SK-N-MC (cell line): Measurements from ENCODE around the gene SMYD4.
A peak's percentile ranks its signal among the peaks of the same experiment; 100 is the strongest.
"Not testable (repeated sequence)": the region's sequence is repeated elsewhere in the genome, so short reads cannot be mapped to it uniquely, and the experiment has no call there.

Experiments
- DNase-seq: peaks from one replicate; pipeline ENCODE4 v3.0.0-alpha.2; 2011; ENCODE audit warnings: low read depth, low spot score
- H3K27ac ChIP-seq: fragments of 200-600 bp; sonication (generic); 2 replicates; pipeline ENCODE4 v1.5.1; 2016; ENCODE audit warnings: mixed run types
- H3K36me3 ChIP-seq: fragments of 200-600 bp; sonication (generic); 2 replicates; pipeline ENCODE4 v1.6.1; 2017; ENCODE audit warnings: antibody characterized with exemption, low read length, mixed read lengths; ENCODE audit not compliant: insufficient read depth
- H3K4me3 ChIP-seq: fragments of 200-600 bp; sonication (generic); 2 replicates; pipeline ENCODE4 v1.5.1; 2016
- H3K9ac ChIP-seq: fragments of 200-600 bp; sonication (generic); 2 replicates; pipeline ENCODE4 v1.8.0; 2017; ENCODE audit warnings: mixed run types, mixed read lengths; ENCODE audit not compliant: insufficient read length
- H3K9me3 ChIP-seq: fragments of 200-600 bp; sonication (generic); 2 replicates; pipeline ENCODE4 v1.6.1; 2017; ENCODE audit warnings: low read depth, mild to moderate bottlenecking, antibody characterized with exemption, low read length, moderate library complexity, mixed read lengths
- EZH2 ChIP-seq: fragments of 200-600 bp; sonication (generic); IDR thresholded peaks from one replicate; pipeline ENCODE4 v1.6.1; 2017; ENCODE audit warnings: antibody characterized with exemption
- FOXP2 ChIP-seq: optimal IDR thresholded peaks from 2 replicates; pipeline ENCODE3; 2011; ENCODE audit warnings: mild to moderate bottlenecking, moderate library complexity; ENCODE audit not compliant: insufficient read depth; ENCODE audit errors: extremely low read length, control extremely low read depth
- POLR2AphosphoS5 ChIP-seq: IDR thresholded peaks from 2 replicates; pipeline ENCODE4 v1.6.1; 2012; ENCODE audit warnings: mild to moderate bottlenecking, low read depth, low read length, borderline replicate concordance

The SMYD4 gene

DNA sequence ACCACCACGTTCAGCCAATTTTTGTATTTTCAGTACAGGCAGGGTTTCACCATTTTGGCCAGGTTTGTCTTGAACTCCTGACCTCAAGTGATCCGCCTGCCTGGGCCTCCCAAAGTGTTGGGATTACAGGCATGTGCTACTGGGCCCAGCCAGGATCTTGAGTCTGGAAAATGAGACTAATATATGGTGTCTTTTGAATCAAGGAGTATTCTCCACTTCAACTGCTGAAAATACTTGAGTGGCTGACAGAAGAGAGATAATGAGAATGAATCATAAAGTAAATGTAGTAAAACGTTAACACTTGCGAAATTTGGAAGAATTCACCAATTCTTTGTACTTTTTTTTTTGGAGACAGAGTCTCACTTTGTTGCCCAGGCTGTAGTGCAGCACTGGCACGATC lies 16.6 kb downstream of the SMYD4 start:
- H3K9ac ChIP-seq, result no peak overlapping the region
- H3K27ac ChIP-seq, result no peak overlapping the region
- H3K9me3 ChIP-seq, result no peaks in the 10 kb centered on the region
- no peak for DNase-seq
- H3K4me3 ChIP-seq, result no peak overlapping the region
- TF ChIP-seq FOXP2 (no peak), POLR2AphosphoS5 (no peak), EZH2 (no peak)
- peaks cover 31% of the 10 kb centered on the region for H3K36me3 ChIP-seq

DNA sequence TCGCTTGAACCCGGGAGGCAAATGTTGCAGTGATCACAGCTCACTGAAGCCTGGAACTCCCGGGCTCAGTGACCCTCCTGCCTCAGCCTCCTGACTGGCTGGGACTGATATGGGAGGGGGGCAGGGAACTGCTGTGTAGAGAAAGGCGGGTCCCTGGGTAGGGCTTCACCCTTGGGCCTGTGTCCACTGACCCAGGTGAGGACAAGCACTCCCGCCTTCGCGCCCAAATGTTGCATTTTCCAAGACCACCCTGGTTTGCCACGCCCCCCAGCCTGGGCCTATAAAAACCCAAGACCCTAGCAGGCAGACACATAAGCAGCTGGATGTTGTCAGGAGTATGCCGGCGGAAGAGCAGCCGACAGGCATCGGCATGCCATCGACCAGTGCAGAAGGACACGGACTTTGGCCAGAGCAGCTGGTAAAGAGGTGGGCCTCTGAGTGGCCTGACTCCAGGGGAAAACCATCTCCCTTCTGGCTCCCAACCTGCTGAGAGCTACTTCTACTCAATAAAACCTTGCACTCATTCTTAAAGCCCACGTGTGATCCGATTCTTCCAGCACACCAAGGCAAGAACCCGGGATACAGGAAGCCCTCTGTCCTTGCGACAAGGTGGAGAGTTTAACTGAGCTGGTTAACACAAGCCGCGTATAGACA lies 19.1 kb downstream of the SMYD4 start:
- Histone ChIP-seq H3K36me3 (peaks cover 35% of the 10 kb centered on the region), H3K9me3 (no peaks in the 10 kb centered on the region), H3K4me3 (no peak overlapping the region), H3K27ac (no peak overlapping the region), H3K9ac (no peak overlapping the region)
- no peak for TF ChIP-seq FOXP2
- no peak for TF ChIP-seq POLR2AphosphoS5
- no peak for TF ChIP-seq EZH2
- no peak for DNase-seq

DNA sequence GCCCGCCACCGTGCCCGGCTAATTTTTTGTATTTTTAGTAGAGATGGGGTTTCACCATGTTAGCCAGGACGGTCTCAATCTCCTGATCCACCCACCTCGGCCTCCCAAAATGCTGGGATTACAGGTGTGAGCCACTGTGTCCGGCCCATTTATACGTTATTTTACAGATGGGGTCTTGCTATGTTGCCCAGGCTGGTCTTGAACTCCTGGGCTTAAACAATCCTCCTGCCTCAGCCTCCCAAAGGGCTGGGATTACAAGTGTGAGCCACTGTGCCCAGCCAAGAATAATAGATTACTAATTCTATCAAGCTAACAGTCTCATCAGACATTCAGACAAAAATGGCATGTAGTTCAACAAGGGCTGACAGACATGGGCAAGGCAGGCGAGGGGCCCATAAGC lies 19.9 kb downstream of the SMYD4 start:
- H3K9ac ChIP-seq, H3K27ac ChIP-seq, DNase-seq, H3K4me3 ChIP-seq, H3K9me3 ChIP-seq: not testable (repeated sequence)
- peaks cover 37% of the 10 kb centered on the region for H3K36me3 ChIP-seq

DNA sequence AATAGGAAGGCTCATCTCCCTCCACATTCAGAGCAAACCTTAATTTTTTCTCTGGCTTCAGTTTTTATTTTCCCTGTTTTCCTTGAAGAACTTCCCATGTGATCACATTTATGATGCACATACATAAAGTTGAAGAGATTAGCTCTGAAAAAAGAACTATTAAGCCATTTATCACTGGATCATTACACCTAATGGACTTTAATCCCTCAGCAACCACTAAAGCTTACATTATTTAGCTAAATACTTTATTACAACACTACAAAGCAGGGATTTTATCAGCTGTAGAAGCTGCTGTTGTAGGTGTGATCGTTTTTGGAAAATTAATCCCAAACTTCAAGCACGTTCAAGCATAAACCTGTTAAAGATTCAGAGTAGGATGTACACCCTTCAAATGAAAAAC lies 21.1 kb downstream of the SMYD4 start:
- no peak overlapping the region for H3K4me3 ChIP-seq
- TF ChIP-seq FOXP2 (no peak), EZH2 (no peak), POLR2AphosphoS5 (no peak)
- peaks cover 42% of the 10 kb centered on the region for H3K36me3 ChIP-seq
- DNase-seq, result no peak
- H3K9ac ChIP-seq, result peak overlapping the region; percentile 51
- H3K27ac ChIP-seq, result peak overlapping the region; percentile 67
- H3K9me3 ChIP-seq, result no peaks in the 10 kb centered on the region

DNA sequence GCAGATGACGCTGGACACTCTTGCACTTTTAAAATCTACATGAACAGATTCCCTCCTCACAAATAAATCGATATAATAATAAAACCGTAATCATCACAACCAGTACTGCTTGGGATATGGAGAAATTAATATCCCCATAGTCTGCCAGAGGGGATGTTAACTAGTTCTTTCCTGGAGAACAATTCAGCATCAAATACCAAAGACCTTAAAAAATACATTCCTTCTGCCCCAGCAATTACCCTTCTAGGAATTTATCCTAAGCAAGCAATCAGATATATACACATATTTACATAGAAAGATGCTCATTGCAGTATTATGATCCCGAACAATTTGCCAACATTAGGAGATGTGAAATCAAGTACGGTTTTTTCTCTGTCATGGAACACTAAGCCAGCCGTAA lies 21.8 kb downstream of the SMYD4 start:
- H3K9ac ChIP-seq, result no peak overlapping the region
- H3K9me3 ChIP-seq, result no peaks in the 10 kb centered on the region
- peaks cover 37% of the 10 kb centered on the region for H3K36me3 ChIP-seq
- no peak overlapping the region for H3K27ac ChIP-seq
- no peak for DNase-seq
- TF ChIP-seq POLR2AphosphoS5, result no peak
- no peak for TF ChIP-seq FOXP2
- no peak for TF ChIP-seq EZH2
- H3K4me3 ChIP-seq, result no peak overlapping the region

DNA sequence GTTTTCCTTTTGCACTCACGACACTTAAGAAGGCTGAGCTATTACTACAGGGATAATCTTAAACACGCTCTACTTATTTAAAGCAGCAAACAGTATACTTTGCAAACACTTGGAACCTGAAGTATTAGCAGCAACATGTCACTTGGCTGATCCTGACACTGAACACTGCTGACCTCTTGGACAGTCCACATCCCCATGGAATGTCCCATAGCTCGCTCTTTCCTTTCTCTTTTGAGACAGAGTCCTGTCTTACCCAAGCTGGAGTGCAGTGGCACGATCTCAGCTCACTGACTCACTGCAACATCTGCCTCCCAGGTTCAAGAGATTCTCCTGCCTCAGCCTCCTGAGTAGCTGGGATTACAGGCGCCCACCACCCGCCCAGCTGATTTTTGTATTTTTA lies 26.4 kb downstream of the SMYD4 start:
- no peaks in the 10 kb centered on the region for H3K9me3 ChIP-seq
- DNase-seq, result no peak
- no peak overlapping the region for H3K9ac ChIP-seq
- H3K4me3 ChIP-seq, result no peak overlapping the region
- peaks cover 31% of the 10 kb centered on the region for H3K36me3 ChIP-seq
- no peak overlapping the region for H3K27ac ChIP-seq
- TF ChIP-seq POLR2AphosphoS5 (no peak), EZH2 (no peak), FOXP2 (no peak)

DNA sequence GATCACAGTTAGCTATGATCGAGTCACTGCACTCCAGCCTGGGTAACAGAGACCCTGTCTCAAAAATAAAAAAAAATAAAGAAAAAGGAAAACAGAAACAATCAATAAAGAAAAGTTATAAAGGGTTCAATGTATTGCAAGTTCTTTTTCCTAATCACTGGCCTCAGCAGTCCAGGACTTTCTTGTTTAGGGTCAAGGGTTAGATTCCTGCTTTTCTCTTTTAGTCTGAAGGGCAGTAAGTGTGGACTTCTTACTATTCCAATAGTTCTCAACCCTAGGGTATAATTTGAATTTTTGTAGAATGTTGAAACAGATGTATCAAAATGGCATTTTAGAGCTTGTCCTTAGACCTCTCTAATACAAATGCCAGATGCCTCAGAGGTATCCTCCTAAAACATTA lies 27.3 kb downstream of the SMYD4 start:
- peaks cover 26% of the 10 kb centered on the region for H3K36me3 ChIP-seq
- H3K4me3 ChIP-seq, result no peak overlapping the region
- no peak for DNase-seq
- no peak overlapping the region for H3K27ac ChIP-seq
- H3K9ac ChIP-seq, result no peak overlapping the region
- H3K9me3 ChIP-seq, result no peaks in the 10 kb centered on the region
- no peak for TF ChIP-seq POLR2AphosphoS5
- no peak for TF ChIP-seq FOXP2
- TF ChIP-seq EZH2, result no peak

DNA sequence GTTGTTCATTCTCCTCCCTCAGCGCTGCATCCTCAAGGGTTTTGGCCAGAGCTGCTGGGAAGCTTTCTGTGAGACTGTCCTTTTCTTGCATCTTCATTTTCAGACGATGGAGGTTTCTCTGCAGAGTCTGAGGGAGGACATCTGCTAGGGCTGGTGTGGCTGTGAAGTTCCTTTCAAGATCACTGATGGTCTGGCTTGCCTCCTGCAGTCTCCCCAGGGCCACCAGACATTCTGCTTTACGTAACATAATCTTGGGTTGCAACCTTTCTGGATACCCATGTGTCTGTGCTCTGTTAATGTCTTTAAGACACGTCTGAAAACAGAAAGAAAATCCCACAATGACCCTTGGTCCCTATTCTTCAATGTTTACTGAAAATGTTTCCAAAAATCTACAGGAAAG lies 29.0 kb downstream of the SMYD4 start:
- no peak for DNase-seq
- H3K4me3 ChIP-seq, result no peak overlapping the region
- peaks cover 28% of the 10 kb centered on the region for H3K36me3 ChIP-seq
- no peak overlapping the region for H3K9ac ChIP-seq
- 0 out of 2 replicates have a peak overlapping the region, but pooled peaks have one; percentile 36 for H3K27ac ChIP-seq
- H3K9me3 ChIP-seq, result no peaks in the 10 kb centered on the region
- TF ChIP-seq FOXP2, result no peak
- no peak for TF ChIP-seq POLR2AphosphoS5
- no peak for TF ChIP-seq EZH2

DNA sequence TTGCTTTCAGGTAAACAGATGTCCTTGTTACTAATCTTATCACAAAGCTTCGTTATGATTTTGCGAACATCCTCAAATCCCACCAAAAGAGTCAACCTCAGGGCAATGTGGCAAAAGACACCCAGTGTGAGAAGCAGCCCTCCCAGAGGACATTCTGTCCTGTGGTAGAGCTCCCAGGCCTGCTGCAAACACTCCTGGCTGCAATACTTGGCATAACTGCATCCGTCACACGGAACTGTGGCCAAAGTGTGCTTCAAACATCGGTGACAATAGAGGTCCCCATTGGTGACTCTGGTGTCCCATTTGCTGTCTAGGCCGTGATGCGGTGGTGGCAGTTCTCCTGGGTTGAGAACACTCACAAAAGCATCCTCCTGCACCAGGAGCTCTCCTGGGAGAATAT lies 29.5 kb downstream of the SMYD4 start:
- Histone ChIP-seq H3K9ac (no peak overlapping the region), H3K27ac (no peak overlapping the region), H3K9me3 (no peaks in the 10 kb centered on the region), H3K4me3 (no peak overlapping the region), H3K36me3 (peaks cover 28% of the 10 kb centered on the region)
- no peak for DNase-seq
- no peak for TF ChIP-seq EZH2
- TF ChIP-seq POLR2AphosphoS5, result no peak
- TF ChIP-seq FOXP2, result no peak

DNA sequence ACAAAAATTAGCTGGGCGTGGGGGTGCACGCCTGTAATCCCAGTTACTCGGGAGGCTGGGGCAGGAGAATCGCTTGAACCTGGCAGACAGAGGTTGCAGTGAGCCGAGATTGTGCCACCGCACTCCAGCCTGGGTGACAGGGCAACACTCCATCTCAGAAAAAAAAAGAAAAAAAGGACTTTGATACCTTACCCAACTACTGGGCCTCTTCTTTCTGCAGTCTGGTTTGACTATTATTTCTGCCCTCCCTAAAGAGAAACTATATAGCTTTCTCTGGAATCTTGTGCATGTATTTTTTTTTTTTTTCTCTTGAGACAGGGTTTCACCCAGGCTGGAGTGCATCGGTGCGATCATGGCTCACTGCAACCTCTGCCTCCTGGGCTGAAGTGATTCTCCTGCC lies 31.9 kb downstream of the SMYD4 start:
- DNase-seq, H3K27ac ChIP-seq: not testable (repeated sequence)
- H3K36me3 ChIP-seq, result peaks cover 25% of the 10 kb centered on the region

More for the DNA sequence above, 31.9 kb downstream of the SMYD4 start:
- not testable (repeated sequence) for H3K9ac ChIP-seq, H3K9me3 ChIP-seq, H3K4me3 ChIP-seq
